OCI-LY1 (cell line): Measurements from ENCODE around the gene HBA1.
"Not testable (repeated sequence)": the region's sequence is repeated elsewhere in the genome, so short reads cannot be mapped to it uniquely, and the experiment has no call there.

Source experiments
- H2AFZ ChIP-seq: fragments of 200-600 bp; sonication (generic), shearing (Covaris generic); 2 replicates; pipeline ENCODE4 v1.6.0; 2014; ENCODE audit warnings: antibody characterized with exemption, mild to moderate bottlenecking, low read length
- H3F3A ChIP-seq: fragments of 200-600 bp; sonication (generic), shearing (Covaris generic); 2 replicates; pipeline ENCODE4 v1.6.0; 2014; ENCODE audit warnings: mild to moderate bottlenecking, antibody characterized with exemption, low read length, moderate library complexity; ENCODE audit not compliant: insufficient read depth
- H3K27ac ChIP-seq: fragments of 200-600 bp; sonication (generic); 2 replicates; pipeline ENCODE4 v1.5.1; 2014; ENCODE audit warnings: low read length, mixed run types, mild to moderate bottlenecking, low read depth; ENCODE audit not compliant: poor library complexity, severe bottlenecking
- H3K27me3 ChIP-seq: fragments of 200-600 bp; sonication (generic); 2 replicates; pipeline ENCODE4 v1.6.0; 2014; ENCODE audit warnings: antibody characterized with exemption, mild to moderate bottlenecking, low read length, moderate library complexity; ENCODE audit not compliant: insufficient read depth
- H3K36me3 ChIP-seq: fragments of 200-600 bp; sonication (generic); 2 replicates; pipeline ENCODE4 v1.6.1; 2014; ENCODE audit warnings: mild to moderate bottlenecking, antibody characterized with exemption, low read length, moderate library complexity, mixed read lengths; ENCODE audit not compliant: insufficient read depth
- H3K4me1 ChIP-seq: fragments of 200-600 bp; sonication (generic); 2 replicates; pipeline ENCODE4 v1.5.1; 2014; ENCODE audit warnings: mild to moderate bottlenecking, low read length, moderate library complexity; ENCODE audit not compliant: insufficient read depth, severe bottlenecking
- H3K4me2 ChIP-seq: fragments of 200-600 bp; sonication (generic), shearing (Covaris generic); 2 replicates; pipeline ENCODE4 v1.6.1; 2014; ENCODE audit warnings: low read length
- H3K4me3 ChIP-seq: fragments of 200-600 bp; sonication (generic); 2 replicates; pipeline ENCODE4 v1.5.1; 2014; ENCODE audit warnings: low read length, low read depth, mild to moderate bottlenecking, mixed read lengths; ENCODE audit not compliant: poor library complexity, severe bottlenecking
- H3K79me2 ChIP-seq: fragments of 200-600 bp; shearing (Covaris generic); 2 replicates; pipeline ENCODE4 v1.6.1; 2016; ENCODE audit warnings: mixed run types, low read length, mixed read lengths; ENCODE audit not compliant: insufficient read depth
- H3K9ac ChIP-seq: fragments of 200-600 bp; sonication (generic), shearing (Covaris generic); 2 replicates; pipeline ENCODE4 v1.6.1; 2014; ENCODE audit warnings: mild to moderate bottlenecking, low read length, mixed read lengths
- H3K9me2 ChIP-seq: fragments of 200-600 bp; sonication (generic), shearing (Covaris generic); 2 replicates; pipeline ENCODE4 v1.6.1; 2014; ENCODE audit warnings: low read depth, mild to moderate bottlenecking, low read length, mixed read lengths
- H3K9me3 ChIP-seq: fragments of 200-600 bp; shearing (Covaris generic); 2 replicates; pipeline ENCODE4 v1.6.1; 2014; ENCODE audit warnings: low read length, mixed read lengths
- H4K20me1 ChIP-seq: fragments of 200-600 bp; sonication (generic), shearing (Covaris generic); 2 replicates; pipeline ENCODE4 v1.6.0; 2016; ENCODE audit warnings: mild to moderate bottlenecking, low read length; ENCODE audit not compliant: insufficient read depth
- EZH2 ChIP-seq: fragments of 200-600 bp; sonication (generic), shearing (Covaris generic); IDR thresholded peaks from 2 replicates; pipeline ENCODE4 v1.8.0; 2017; ENCODE audit warnings: borderline replicate concordance, mixed run types, mild to moderate bottlenecking, antibody characterized with exemption, low read length, moderate library complexity, mixed read lengths
- TF ChIP-seq, protein P1 (sequence below): fragments of 200-600 bp; sonication (generic), shearing (Covaris generic); IDR thresholded peaks from 2 replicates; pipeline ENCODE4 v1.5.1; 2017; ENCODE audit warnings: mild to moderate bottlenecking, antibody characterized with exemption, low read length, moderate library complexity, mixed read lengths

HBA1 gene

GRCh38 chr16:176477-177382 lies at the start of gene HBA1:
Gene HBA1, plus strand, starts transcription at chr16:176680. Its CDS starts 37 bp downstream, at chr16:176717.
- not testable (repeated sequence) for H3K9ac ChIP-seq, H3K4me3 ChIP-seq, H3K4me2 ChIP-seq, H3K9me3 ChIP-seq, H2AFZ ChIP-seq, H4K20me1 ChIP-seq, H3K4me1 ChIP-seq, H3K27me3 ChIP-seq, H3K36me3 ChIP-seq, H3K9me2 ChIP-seq, H3F3A ChIP-seq, H3K27ac ChIP-seq, H3K79me2 ChIP-seq

DNA sequence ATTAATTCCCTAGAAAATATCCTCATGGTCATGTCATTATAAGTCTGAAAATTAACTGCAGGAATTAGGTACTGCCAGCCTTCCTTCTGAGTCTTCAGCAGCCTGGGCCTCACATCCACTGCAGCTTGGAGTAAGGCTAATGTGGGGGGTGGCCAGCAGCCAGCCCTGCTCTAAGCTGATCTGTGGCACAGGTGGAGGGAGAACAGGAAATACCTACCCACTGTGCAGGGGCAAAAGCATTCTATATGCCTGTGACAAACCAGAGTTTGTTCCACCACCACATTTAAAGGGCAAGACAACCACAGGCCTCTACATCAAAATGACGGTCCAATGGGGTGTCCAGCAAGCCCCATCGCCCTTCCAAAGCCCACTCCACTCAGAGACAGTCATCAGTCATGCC lies 47.4 kb upstream of the HBA1 start:
- H3K9ac ChIP-seq, result no peak overlapping the region
- no peaks in the 10 kb centered on the region for H3K9me2 ChIP-seq
- no peaks in the 10 kb centered on the region for H3K79me2 ChIP-seq
- no peak overlapping the region for H2AFZ ChIP-seq
- H3F3A ChIP-seq, result no peaks in the 10 kb centered on the region
- H3K27me3 ChIP-seq, result no peaks in the 10 kb centered on the region
- no peak overlapping the region for H3K4me3 ChIP-seq
- no peaks in the 10 kb centered on the region for H3K9me3 ChIP-seq
- H3K4me1 ChIP-seq, result peaks cover 5% of the 10 kb centered on the region
- TF ChIP-seq, protein P1, sequence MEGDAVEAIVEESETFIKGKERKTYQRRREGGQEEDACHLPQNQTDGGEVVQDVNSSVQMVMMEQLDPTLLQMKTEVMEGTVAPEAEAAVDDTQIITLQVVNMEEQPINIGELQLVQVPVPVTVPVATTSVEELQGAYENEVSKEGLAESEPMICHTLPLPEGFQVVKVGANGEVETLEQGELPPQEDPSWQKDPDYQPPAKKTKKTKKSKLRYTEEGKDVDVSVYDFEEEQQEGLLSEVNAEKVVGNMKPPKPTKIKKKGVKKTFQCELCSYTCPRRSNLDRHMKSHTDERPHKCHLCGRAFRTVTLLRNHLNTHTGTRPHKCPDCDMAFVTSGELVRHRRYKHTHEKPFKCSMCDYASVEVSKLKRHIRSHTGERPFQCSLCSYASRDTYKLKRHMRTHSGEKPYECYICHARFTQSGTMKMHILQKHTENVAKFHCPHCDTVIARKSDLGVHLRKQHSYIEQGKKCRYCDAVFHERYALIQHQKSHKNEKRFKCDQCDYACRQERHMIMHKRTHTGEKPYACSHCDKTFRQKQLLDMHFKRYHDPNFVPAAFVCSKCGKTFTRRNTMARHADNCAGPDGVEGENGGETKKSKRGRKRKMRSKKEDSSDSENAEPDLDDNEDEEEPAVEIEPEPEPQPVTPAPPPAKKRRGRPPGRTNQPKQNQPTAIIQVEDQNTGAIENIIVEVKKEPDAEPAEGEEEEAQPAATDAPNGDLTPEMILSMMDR, result no peak
- TF ChIP-seq EZH2, result no peak
- no peak overlapping the region for H3K27ac ChIP-seq
- no peaks in the 10 kb centered on the region for H4K20me1 ChIP-seq
- no peak overlapping the region for H3K4me2 ChIP-seq
- H3K36me3 ChIP-seq, result no peaks in the 10 kb centered on the region

- Histone ChIP-seq H3K27me3 (no peaks in the 10 kb centered on the region), H3K9me3 (no peaks in the 10 kb centered on the region), H3F3A (no peaks in the 10 kb centered on the region), H3K4me2 (no peak overlapping the region), H3K9me2 (no peaks in the 10 kb centered on the region), H2AFZ (no peak overlapping the region), H3K27ac (no peak overlapping the region), H4K20me1 (no peaks in the 10 kb centered on the region), H3K36me3 (no peaks in the 10 kb centered on the region), H3K4me1 (peaks cover 5% of the 10 kb centered on the region), H3K4me3 (no peak overlapping the region), H3K79me2 (peaks cover 1% of the 10 kb centered on the region), H3K9ac (no peak overlapping the region)
- TF ChIP-seq, protein P1, result no peak
- TF ChIP-seq EZH2, result no peak
These were observed 45.8 kb upstream of the HBA1 start for GRCh38 chr16:130533-131173.
